Mesendoderm (in vitro differentiated cells): ENCODE results near the gene MSRB1.
A peak's percentile ranks its signal among the peaks of the same experiment; 100 is the strongest.

Experiments used
- DNase-seq: peaks from one replicate; pipeline ENCODE4 v3.0.0; 2013
- H2AK5ac ChIP-seq: 2 replicates; pipeline ENCODE4 v1.6.1; 2013; ENCODE audit warnings: low read length, inconsistent platforms
- H2BK120ac ChIP-seq: 2 replicates; pipeline ENCODE4 v1.6.1; 2013; ENCODE audit warnings: low read depth, mild to moderate bottlenecking, low read length, moderate library complexity, mixed read lengths
- H2BK15ac ChIP-seq: replicated peaks from 2 replicates; pipeline ENCODE4 v1.6.1; 2013; ENCODE audit warnings: low read depth, mild to moderate bottlenecking, moderate library complexity
- H2BK5ac ChIP-seq: 2 replicates; pipeline ENCODE4 v1.6.1; 2013; ENCODE audit warnings: low read length, inconsistent platforms
- H3K18ac ChIP-seq: 2 replicates; pipeline ENCODE4 v1.6.1; 2013; ENCODE audit warnings: mild to moderate bottlenecking, low read length, mixed read lengths
- H3K23ac ChIP-seq: one replicate; pipeline ENCODE4 v1.6.1; 2013; ENCODE audit warnings: low read length
- H3K27ac ChIP-seq: 2 replicates; pipeline ENCODE4 v1.5.1; 2013; ENCODE audit warnings: low read depth, mild to moderate bottlenecking, inconsistent platforms, low read length, moderate library complexity
- H3K27me3 ChIP-seq: 2 replicates; pipeline ENCODE4 v1.6.1; 2013; ENCODE audit warnings: low read length, control low read depth, mild to moderate bottlenecking, inconsistent platforms; ENCODE audit not compliant: insufficient read depth, poor library complexity
- H3K36me3 ChIP-seq: 2 replicates; pipeline ENCODE4 v1.6.1; 2013; ENCODE audit warnings: low read length, inconsistent platforms; ENCODE audit not compliant: control insufficient read depth, insufficient read depth
- H3K4ac ChIP-seq: one replicate; pipeline ENCODE4 v1.6.1; 2013; ENCODE audit warnings: low read depth, mild to moderate bottlenecking, low read length, moderate library complexity
- H3K4me1 ChIP-seq: 2 replicates; pipeline ENCODE4 v1.6.1; 2013; ENCODE audit warnings: low read depth, low read length, inconsistent platforms; ENCODE audit not compliant: control insufficient read depth
- H3K4me2 ChIP-seq: 2 replicates; pipeline ENCODE4 v1.6.1; 2013; ENCODE audit warnings: low read length
- H3K4me3 ChIP-seq: 2 replicates; pipeline ENCODE4 v1.5.1; 2013; ENCODE audit warnings: mild to moderate bottlenecking, low read length
- H3K56ac ChIP-seq: one replicate; pipeline ENCODE4 v1.6.1; 2013; ENCODE audit warnings: low read length
- H3K79me1 ChIP-seq: 2 replicates; pipeline ENCODE4 v1.6.1; 2013; ENCODE audit warnings: low read length, inconsistent platforms
- H3K79me2 ChIP-seq: 2 replicates; pipeline ENCODE4 v1.6.1; 2013; ENCODE audit warnings: mild to moderate bottlenecking, low read length; ENCODE audit not compliant: control insufficient read depth, insufficient read depth
- H3K9ac ChIP-seq: 2 replicates; pipeline ENCODE4 v1.6.1; 2013; ENCODE audit warnings: low read length, inconsistent platforms
- H4K5ac ChIP-seq: one replicate; pipeline ENCODE4 v1.6.1; 2013; ENCODE audit warnings: low read length
- H4K8ac ChIP-seq: one replicate; pipeline ENCODE4 v1.6.1; 2013; ENCODE audit warnings: low read depth, mild to moderate bottlenecking, control low read depth, low read length, moderate library complexity
- whole genome bisulfite sequencing: extraction: QIAGEN DNeasy Blood & Tissue Kit; methylation state at CpG from one replicate; pipeline ENCODE4 v1.1.7; 2013; ENCODE audit warnings: low lambda C conversion rate, missing lambda C conversion rate; ENCODE audit not compliant: insufficient coverage; ENCODE audit errors: extremely low coverage; 5-methylcytosine and 5-hydroxymethylcytosine counted together

The MSRB1 gene

GRCh38 chr16:1976216-1976520, 33.2 kb upstream of the MSRB1 start:
- no peak overlapping the region for H2BK5ac ChIP-seq
- no peak overlapping the region for H4K8ac ChIP-seq
- no peak overlapping the region for H3K9ac ChIP-seq
- peaks cover 4% of the 10 kb centered on the region for H3K36me3 ChIP-seq
- H3K56ac ChIP-seq = no peak overlapping the region
- H3K4me3 ChIP-seq = no peak overlapping the region
- no peak overlapping the region for H2BK120ac ChIP-seq
- peaks cover 13% of the 10 kb centered on the region for H3K79me2 ChIP-seq
- no CpG with 5 or more reads among the region's 8 CpGs for WGBS
- H3K27ac ChIP-seq = no peak overlapping the region
- H3K4me1 ChIP-seq = no peaks in the 10 kb centered on the region
- no peak overlapping the region for H3K4me2 ChIP-seq
- peaks cover 7% of the 10 kb centered on the region for H3K27me3 ChIP-seq
- no peak for DNase-seq
- H3K79me1 ChIP-seq = peaks cover 4% of the 10 kb centered on the region
- H3K18ac ChIP-seq = no peak overlapping the region
- H2AK5ac ChIP-seq = no peak overlapping the region
- H4K5ac ChIP-seq = no peak overlapping the region
- no peak overlapping the region for H3K4ac ChIP-seq
- no peak overlapping the region for H2BK15ac ChIP-seq
- H3K23ac ChIP-seq = no peak overlapping the region

- Histone ChIP-seq H3K4me1 (no peaks in the 10 kb centered on the region), H3K36me3 (peaks cover 4% of the 10 kb centered on the region), H3K4me2 (no peak overlapping the region), H3K56ac (no peak overlapping the region), H2BK5ac (no peak overlapping the region), H3K18ac (no peak overlapping the region), H3K27me3 (peaks cover 1% of the 10 kb centered on the region), H3K27ac (no peak overlapping the region), H3K79me2 (peaks cover 13% of the 10 kb centered on the region), H3K9ac (no peak overlapping the region), H2BK120ac (no peak overlapping the region), H3K4me3 (no peak overlapping the region), H2AK5ac (no peak overlapping the region), H4K5ac (no peak overlapping the region), H3K79me1 (peaks cover 5% of the 10 kb centered on the region), H3K4ac (no peak overlapping the region), H4K8ac (no peak overlapping the region), H2BK15ac (no peak overlapping the region), H3K23ac (no peak overlapping the region)
- no peak for DNase-seq
- no CpG with 5 or more reads among the region's 33 CpGs for WGBS
Observed at GRCh38 chr16:1975432-1976215, 32.6 kb upstream of the MSRB1 start.

- peaks cover 13% of the 10 kb centered on the region for H3K79me2 ChIP-seq
- H2AK5ac ChIP-seq = no peak overlapping the region
- WGBS = no CpG with 5 or more reads among the region's 42 CpGs
- H4K8ac ChIP-seq = no peak overlapping the region
- no peak overlapping the region for H3K4ac ChIP-seq
- no peak overlapping the region for H3K56ac ChIP-seq
- H3K9ac ChIP-seq = no peak overlapping the region
- no peak overlapping the region for H3K4me3 ChIP-seq
- H3K27me3 ChIP-seq = no peaks in the 10 kb centered on the region
- no peak overlapping the region for H3K18ac ChIP-seq
- no peak overlapping the region for H3K4me2 ChIP-seq
- no peak overlapping the region for H3K27ac ChIP-seq
- H3K36me3 ChIP-seq = peaks cover 4% of the 10 kb centered on the region
- no peak overlapping the region for H4K5ac ChIP-seq
- no peak overlapping the region for H2BK120ac ChIP-seq
- no peak overlapping the region for H2BK15ac ChIP-seq
- H3K79me1 ChIP-seq = peaks cover 5% of the 10 kb centered on the region
- H2BK5ac ChIP-seq = no peak overlapping the region
- H3K4me1 ChIP-seq = no peaks in the 10 kb centered on the region
- no peak overlapping the region for H3K23ac ChIP-seq
- DNase-seq = no peak
Observed at GRCh38 chr16:1974157-1975070, 31.4 kb upstream of the MSRB1 start.

GRCh38 chr16:1973461-1974156, 30.6 kb upstream of the MSRB1 start:
- no peak overlapping the region for H3K23ac ChIP-seq
- H3K4ac ChIP-seq = no peak overlapping the region
- H4K8ac ChIP-seq = no peak overlapping the region
- peaks cover 5% of the 10 kb centered on the region for H3K79me1 ChIP-seq
- no peaks in the 10 kb centered on the region for H3K4me1 ChIP-seq
- H2BK5ac ChIP-seq = no peak overlapping the region
- H4K5ac ChIP-seq = no peak overlapping the region
- no peak overlapping the region for H3K4me2 ChIP-seq
- WGBS = no CpG with 5 or more reads among the region's 16 CpGs
- no peak overlapping the region for H3K27ac ChIP-seq
- peaks cover 4% of the 10 kb centered on the region for H3K36me3 ChIP-seq
- H3K27me3 ChIP-seq = no peaks in the 10 kb centered on the region
- H3K79me2 ChIP-seq = peaks cover 13% of the 10 kb centered on the region
- H3K18ac ChIP-seq = no peak overlapping the region
- no peak overlapping the region for H3K56ac ChIP-seq
- no peak overlapping the region for H2BK120ac ChIP-seq
- no peak overlapping the region for H2BK15ac ChIP-seq
- DNase-seq = no peak
- H2AK5ac ChIP-seq = no peak overlapping the region
- H3K4me3 ChIP-seq = no peak overlapping the region
- no peak overlapping the region for H3K9ac ChIP-seq

- Histone ChIP-seq H3K79me1 (peaks cover 5% of the 10 kb centered on the region), H3K9ac (peak overlapping the region; percentile 89), H3K27me3 (no peaks in the 10 kb centered on the region), H4K8ac (no peak overlapping the region), H2AK5ac (no peak overlapping the region), H2BK120ac (no peak overlapping the region), H4K5ac (no peak overlapping the region), H3K56ac (peak overlapping the region; percentile 90), H3K4me2 (peak overlapping the region; percentile 38), H3K79me2 (peaks cover 13% of the 10 kb centered on the region), H3K4me3 (peak overlapping the region; percentile 86), H3K23ac (no peak overlapping the region), H3K4me1 (no peaks in the 10 kb centered on the region), H2BK15ac (no peak overlapping the region), H3K18ac (no peak overlapping the region), H2BK5ac (no peak overlapping the region), H3K36me3 (peaks cover 4% of the 10 kb centered on the region), H3K4ac (peak overlapping the region; percentile 25), H3K27ac (no peak overlapping the region)
- peak; percentile 47 for DNase-seq
- no CpG with 5 or more reads among the region's 22 CpGs for WGBS
Observed at GRCh38 chr16:1972490-1972877, 29.5 kb upstream of the MSRB1 start.
